NCI-H1048 (cell line): Measurements from ENCODE around the gene GAS2L2.
"Not testable (repeated sequence)": the region's sequence is repeated elsewhere in the genome, so short reads cannot be mapped to it uniquely, and the experiment has no call there.

ENCODE experiments used
- DNase-seq: peaks from one replicate; lab custom pipeline; 2025; lab: John Stamatoyannopoulos, UW

Gene GAS2L2

DNA sequence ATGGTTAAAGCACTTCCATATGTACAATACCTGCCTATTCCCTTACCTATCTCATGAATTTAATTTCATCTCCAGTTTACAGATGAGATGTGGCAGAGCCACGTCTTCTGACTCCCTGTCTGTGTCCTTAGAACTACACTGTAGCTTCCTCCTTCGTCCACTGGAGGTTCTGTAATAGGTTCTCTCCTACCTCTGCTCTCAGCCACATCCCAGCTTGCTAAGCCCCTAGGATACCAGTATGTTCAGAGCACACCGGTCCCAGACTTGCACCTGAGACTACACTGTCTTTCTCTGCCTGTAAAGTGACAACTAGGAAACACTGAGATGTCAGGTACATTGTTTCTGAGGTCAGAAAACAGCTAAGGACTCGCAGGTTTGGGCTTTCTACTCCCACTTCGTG, 25.4 kb downstream of the GAS2L2 start:
- no peak for DNase-seq

DNA sequence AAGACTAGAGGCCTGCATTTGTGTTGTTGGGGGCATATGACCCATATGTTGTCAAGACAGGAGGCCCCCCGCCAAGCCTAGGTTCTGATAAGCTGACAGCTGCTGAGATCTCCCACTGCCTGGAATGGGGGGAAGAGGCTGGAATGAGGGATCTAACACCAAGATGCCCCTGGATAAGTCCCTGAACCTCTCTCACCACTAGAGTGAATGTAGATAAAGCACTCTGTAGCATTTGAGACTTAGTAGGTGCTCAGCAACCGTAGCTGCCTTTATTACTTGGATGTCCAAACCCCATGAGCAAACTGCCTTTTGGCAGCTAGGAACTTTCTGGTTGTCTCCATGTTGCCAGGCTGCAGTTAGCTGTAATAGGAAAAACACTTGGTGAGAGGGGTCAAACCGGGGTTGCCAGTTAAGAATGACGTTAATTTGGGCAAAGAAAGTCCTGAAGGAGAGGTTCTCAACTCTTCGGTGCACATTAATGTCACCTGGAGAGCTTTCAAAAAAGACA, 26.0 kb downstream of the GAS2L2 start:
- no peak for DNase-seq

DNA sequence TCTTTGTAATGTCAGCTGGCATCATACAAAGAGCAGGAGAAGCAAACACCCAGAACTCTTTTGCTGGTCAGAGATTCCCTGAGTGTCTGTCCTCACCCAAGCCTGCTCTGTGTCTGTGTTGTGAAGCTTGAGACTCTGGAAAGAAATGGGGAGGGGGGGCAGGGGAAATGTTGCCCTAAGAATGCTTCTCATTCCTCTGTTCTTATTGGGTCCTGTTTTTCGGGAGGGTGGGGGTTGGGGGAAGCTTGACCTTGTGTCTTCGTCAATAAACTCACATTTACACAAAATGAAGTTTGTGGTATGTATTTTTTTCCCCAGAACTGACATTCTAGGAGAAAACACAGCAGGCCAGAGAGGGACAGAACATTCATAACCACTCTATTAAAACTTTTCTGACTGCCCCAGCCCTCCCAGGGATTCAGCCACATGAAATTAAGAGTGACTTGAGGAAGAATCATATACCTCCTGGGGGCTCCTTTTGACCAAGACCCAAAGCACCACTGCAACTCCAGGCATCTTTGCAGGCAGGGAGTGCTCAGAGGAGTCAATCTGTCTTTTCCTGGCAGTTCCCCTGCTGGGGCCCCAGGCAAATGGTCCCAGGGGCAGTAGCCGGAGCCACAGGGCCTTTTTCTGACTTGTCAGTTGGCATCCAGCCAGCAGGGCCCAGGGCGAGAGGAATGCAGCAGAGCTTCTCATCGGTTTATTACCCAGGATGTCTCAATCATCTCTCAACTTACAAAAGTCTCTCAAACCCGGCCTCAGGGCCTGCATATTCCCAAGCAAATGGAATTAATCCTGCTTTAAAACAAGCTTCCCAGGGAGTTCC, 26.7 kb downstream of the GAS2L2 start:
- no peak for DNase-seq

DNA sequence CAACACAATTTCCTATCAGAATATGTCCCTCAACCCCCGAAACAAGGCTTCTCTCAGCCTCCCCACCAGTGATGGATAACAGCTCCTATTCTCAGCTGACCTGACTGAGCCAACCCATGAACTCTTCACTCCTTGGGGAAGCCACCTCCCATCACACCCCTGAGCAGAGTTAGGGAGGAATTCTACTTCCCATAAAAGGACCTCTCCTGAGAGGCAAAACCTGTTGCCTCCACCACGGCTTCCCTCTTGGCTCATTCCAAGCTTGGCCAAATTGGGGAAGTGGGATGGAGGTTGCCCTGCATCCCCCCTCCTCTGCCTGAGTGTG, 27.3 kb downstream of the GAS2L2 start:
- no peak for DNase-seq

DNA sequence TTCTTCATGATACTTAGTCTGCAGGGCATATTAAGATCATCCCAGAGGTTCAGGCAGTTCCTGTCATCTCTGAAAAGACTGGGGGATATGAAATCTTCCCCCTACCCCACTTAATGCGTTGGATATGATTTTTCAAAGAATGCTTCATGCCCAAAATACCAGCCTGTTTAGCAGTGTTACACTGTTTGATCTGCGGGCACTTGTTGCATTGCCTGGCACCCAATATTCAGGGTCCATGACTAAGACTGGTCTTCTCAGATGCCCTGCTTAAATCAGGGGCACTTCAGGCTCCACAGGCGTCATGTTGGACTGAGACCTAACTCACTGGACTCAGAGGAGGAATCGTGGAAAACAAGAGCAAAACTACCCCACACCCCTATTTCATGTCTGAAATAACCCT, 28.0 kb downstream of the GAS2L2 start:
- no peak for DNase-seq

DNA sequence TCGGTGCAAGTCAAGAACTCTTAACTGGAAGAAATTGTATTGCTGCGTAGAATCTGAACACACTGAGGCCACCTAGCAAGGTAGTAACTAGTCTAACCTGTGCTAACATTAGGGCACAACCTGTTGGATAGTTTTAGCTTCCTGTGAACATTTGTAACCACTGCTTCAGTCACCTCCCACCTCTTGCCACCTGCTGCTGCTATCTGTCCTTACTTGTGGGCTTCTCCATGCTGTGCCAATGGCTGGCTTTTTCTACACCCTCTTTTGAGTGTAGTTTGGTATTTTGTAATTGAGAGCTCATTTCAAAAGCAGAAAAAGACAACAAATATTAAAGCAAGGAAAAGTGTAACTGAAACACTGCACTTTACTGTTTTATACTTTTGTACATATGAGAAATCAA, 29.3 kb downstream of the GAS2L2 start:
- no peak for DNase-seq

DNA sequence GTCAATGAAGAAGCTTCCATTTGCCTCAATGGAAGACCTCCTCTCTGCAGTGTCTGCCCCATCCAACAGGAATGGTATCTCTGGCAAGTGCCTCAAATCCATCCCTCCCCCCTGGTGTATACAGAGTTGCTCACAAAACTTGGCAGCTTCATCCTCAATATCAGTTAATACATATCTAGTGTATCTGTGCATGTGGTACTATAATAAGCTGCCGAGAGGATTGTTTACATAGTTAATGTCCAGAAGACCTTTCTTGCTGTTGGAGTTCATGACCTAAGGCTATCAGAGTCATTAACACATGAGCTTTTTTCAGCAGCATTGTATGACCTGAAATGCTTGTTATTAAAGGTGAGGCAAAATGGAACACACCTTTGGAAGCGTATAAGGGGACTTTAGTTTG, 35.6 kb downstream of the GAS2L2 start:
- DNase-seq: no peak

DNA sequence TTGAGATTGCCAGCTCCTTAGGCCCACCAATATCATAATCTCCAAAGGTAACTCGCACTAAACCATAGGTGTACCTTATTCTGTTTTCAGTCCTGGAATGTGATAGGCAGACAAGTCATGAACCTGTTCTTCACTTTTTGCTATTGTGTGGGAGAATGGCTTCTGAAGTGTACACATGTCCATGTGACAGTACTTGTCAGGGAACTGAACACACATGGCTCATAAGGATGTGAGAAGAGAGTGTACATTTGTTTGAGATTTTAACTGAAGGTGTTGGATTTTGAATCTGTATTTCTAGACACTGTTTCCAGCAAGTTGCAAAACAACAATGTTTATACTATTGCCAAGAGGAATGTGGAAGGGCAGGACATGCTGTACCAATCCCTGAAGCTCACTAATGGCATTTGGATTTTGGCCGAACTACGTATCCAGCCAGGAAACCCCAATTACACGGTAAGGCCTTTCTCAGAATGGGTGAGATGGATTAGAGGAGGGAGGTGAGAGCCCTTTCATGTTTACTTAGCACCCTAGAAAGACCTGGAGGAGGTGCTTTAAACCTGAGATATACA, 36.1 kb downstream of the GAS2L2 start:
- no peak for DNase-seq

DNA sequence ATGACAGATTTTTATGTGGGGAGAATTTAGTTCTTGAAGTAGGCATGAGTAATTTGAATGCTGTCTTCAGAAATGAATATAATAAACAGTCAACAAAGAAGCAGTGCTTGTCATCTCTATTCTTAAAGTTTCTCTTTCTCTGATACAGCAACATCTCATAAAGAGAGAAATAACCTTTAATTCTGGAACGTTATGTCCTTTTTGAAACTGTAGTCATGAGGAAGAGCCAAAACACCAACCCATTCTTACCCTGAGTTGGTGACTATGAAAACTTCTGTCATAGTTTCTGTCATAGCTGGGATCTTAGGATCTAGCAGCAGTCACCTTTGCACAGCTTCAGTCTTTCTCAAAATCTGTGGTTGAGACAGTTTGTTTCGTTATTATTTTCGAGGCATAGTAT, 36.9 kb downstream of the GAS2L2 start:
- DNase-seq: no peak

DNA sequence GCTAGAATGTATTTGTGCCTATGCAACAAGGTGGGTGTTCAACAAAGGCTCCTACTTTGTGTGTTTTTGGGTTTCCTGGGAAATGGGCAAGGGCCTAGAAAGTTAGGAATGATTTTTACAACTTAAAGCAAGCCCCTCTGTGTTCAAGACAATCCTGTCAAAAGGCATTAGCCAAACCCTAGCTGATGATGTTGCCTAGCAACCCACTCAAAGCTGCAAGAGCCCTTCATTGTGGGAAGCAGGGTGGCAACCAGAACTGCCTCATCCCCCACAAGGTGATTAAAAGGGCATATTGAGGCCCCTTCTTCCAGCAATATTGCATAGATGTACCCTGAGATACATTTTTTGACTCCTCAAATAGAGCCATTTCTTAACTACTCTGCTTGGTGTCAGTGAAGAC, 37.6 kb downstream of the GAS2L2 start:
- DNase-seq: no peak

DNA sequence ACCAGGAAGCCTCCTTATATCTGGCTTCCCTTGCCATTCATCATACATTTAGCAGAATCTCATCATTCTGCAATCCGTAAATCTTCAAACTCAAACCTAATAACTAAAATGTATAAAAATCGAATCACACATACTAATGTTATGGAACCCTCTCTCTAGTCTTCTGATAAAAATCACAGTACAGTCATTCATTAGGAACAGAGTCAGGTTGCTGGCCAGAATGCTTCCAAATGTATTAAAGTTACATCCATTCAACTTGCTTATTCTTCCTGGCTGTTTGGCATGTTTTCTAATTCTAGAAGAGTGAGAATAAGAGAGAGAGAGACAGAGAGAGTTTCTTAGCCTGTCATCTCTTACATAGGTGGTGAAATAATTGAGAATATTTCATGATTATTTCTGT, 38.1 kb downstream of the GAS2L2 start:
- no peak for DNase-seq

DNA sequence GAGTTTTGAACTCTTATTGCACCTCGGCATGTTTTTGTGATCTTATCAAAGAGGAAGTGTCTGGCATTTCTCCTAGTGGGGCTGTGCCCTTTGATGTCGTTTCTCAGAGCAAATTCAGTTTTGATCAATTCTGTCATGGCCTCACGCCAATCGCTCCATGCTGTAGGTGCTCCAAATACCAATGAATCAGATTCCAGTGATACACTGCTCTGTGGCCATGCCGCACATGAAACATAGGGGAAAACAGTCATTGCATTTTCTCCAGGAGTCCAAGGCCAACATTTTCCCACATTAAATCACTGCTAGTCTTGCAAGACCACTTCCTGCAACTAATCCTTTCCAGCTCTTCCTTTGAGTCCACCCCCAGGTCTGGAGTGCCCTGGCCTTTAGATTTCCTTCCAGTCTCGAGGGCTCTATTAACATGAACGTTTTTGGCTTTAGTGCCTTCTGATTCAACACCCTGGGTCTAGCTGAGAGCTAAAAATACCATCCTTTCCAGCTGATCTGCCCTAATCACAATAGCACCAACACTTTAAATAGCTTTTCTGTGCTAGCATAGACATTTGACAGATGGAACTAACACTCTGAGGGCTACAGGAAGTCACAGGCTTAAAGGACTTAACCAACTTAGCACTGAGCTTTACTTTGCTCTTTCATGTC, 39.8 kb downstream of the GAS2L2 start:
- DNase-seq: no peak

DNA sequence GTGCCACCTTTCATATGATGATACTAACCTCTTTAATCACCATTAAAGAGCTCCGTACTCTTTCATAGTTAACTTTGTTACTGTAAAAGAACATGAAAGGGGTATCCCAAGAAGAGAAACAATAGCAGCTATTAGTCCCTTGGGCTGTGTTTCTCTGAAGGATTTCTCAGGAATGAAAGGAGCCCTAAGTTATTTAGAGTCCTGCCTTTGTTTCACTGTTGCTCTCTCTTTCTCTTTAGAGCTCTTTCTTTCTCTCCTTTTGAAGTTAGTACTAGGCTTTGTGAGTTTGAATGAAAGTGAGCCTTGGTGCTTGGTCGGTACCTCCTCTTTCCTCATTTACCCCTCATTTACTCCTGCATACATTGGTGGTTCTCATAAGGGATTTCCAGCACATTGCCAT, 42.1 kb downstream of the GAS2L2 start:
- no peak for DNase-seq

DNA sequence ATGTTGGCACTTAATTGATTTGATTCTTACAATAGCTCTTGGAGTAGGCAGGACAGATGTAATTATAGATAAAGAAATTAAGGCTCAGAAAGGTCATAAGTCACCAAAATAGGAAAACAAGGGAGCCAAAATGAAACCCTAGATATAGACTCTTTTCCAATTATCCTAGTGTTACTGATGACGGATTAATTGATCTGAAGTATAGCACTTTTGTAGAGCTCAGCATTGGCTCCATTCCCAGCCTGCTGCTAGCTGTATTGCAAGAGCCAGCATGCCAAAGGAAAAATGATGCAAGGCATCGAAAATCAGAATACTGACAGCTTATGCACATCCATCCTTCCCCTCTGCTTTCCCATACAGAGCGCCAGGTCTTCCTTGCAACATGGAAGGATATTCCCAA, 43.2 kb downstream of the GAS2L2 start:
- no peak for DNase-seq

DNA sequence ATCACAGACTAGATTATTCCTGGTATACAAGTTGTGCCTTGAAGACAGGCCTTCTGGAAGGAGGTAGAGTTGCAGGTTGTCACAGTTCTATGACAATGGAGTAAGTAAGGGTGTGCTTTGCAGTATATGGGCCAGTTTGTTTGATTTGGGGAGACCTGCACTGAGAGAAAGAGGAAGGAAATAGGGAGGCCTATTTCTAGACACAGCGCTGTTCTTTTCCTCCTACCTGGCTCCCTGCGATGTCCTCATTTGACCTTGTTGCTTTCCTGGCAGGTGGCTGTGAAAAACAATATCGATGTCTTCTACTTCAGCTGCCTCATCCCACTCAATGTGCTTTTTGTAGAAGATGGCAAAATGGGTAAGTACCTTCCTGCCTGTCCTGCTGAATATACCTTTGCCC, 44.1 kb downstream of the GAS2L2 start:
- DNase-seq: no peak

DNA sequence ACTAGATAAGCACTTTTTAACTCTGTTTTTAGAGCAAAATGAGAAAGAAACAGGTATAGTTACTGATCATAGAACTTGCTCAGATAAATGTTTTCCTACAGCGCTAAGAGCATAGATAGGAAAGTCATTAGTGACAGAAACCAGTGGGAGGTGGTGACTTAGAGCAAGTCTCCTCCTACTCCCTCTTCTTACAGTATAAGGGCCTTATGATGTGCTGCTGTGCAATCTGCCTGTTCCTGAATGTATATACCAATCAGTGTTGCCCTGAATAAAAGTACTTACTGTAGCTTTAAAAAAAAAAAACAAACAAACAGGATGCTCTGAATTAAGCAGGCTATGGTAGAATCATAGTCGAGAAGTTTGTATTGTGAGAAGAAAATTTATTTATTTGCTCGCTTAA, 44.9 kb downstream of the GAS2L2 start:
- no peak for DNase-seq

DNA sequence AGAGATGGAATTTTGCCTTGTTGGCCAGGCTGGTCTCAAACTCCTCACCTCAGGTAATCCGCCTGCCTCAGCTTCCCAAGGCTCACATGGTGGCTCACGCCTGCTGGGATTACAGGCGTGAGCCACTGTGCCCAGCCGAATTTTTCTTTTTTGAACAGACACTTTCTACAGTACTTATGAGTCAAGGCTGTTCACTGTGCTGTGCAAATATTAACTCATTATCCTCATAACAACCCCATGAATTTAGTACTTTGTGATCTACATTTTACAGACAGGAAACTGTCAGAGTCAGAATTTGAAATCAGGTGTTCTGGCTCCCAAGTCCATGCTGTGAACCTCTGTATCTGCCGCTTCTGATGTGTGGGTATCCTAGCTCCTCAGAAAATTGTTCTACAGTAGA, 47.3 kb downstream of the GAS2L2 start:
- DNase-seq: no peak

DNA sequence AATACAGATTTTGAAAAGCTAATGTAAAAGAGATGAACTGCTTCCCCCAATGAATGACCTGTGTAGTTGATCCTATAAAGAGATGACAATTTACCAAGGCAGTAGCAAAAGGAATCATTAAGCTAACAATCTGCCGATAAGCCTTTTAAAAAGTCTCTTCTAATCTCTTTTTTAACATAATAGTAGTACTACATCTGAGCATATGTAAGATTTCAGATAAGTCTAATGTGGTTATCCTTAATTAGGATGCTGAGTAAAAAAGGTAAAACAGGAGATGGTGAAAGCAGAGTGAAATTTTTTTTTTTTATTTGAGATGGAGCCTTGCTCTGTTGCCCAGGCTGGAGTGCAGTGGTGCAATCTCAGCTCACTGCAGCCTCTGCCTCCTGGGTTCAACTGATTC, 47.8 kb downstream of the GAS2L2 start:
- DNase-seq: no peak

DNA sequence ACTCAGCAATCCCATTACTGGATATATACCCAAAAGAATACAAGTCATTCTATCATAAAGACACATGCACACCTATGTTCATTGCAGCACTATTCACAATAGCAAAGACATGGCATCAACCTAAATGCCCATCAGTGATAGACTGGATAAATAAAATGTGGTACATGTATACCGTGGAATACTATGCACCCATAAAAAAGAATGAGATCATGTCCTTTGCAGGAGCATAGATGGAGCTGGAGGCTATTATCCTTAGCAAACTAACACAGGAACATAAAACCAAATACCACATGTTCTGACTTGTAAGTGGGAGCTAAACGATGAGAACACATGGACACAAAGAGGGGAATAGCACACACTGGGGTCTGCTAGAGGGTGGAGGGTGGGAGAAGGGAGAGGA, 49.7 kb downstream of the GAS2L2 start:
- DNase-seq: not testable (repeated sequence)

DNA sequence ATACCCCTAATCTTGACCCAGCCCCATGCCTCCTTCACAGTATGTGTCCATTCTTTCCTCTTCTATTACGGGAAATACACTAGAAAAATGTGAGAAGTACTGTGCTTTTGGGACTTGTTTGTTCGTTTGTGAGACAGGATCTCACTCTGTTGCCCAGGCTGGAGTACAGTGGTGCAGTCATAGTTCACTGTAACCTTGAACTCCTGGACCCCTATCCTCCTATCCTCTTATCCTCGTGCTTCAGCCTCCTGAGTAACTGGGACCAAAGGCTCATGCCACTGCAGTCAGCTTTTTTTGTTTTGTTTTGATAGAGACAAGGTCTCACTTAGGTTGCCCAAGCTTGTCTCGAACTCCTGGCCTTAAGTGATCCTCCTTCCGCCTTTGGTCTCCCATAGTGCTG, 51.5 kb downstream of the GAS2L2 start:
- no peak for DNase-seq

DNA sequence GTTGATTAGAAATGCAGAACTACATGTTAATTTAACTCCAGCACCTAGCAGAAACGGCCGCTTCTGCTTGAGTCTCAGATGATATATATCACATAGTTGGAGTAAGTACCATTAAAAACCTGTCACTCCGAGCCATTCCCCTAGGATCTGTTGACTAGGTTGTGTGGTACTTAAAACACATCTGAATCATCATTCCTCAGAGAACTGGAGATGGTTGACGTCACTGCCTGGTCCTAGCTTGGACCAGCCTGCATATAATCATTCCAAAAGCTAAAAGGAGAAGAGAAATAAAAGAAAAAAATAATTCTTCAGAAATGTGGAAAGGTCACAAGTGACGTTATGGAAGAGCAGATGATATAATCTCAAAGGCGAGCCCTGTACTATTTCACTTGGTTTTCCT, 52.9 kb downstream of the GAS2L2 start:
- DNase-seq: no peak

DNA sequence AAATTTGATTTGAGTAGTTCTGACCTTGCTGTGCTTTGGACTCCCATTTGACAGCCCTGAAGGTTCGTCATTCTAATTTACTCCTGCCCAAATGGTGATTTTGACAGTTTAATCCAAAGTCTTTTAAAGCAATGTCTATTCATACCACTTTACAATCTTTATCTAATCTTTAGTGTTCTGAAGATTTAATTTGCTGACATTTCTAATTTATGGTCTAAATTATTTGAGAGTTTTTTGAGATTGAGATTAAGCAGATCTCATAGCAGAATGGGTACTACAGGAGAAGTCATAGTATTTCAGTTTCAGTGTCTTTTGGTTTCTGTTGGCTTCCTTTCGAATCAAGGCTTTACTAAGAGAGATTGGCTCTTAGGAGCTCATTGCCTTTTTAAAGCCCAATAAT, 54.2 kb downstream of the GAS2L2 start:
- no peak for DNase-seq

DNA sequence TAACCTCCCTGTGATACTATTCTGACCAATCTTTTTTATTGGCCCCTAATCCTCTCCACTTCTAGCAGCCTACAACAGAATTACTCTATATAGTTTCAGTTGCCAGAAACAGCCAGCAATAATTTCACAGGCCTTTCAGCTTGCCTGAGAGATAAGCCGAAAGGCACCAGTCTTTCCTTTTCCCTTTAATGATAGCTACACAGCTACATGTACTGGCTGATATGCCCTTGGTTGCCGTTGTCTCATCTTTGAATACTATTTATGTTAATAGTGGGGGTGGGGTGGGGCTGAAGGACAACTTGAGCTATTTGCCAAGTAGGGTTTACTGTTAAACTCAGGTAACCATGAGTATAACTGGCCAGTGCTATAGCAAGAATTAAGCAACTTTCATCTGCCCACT, 57.4 kb downstream of the GAS2L2 start:
- DNase-seq: no peak

DNA sequence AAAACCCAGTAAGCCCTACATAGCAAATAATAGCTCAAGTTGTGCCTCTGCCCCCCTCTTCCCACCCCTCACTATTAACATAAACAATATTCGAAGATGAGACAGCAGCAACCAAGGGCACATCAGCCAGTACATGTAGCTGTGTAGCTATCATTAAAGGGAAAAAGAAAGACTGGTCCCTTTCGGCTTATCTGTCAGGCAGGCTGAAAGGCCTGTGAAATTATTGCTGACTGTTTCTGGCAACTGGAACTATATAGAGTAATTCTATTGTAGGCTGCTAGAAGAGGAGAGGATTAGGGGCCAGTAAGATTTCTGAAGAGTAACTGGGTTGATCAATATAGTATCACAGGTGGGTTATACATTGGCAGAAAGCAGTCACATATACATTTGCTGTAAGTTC, 58.1 kb downstream of the GAS2L2 start:
- no peak for DNase-seq
